ENCODE data around the gene FGFR2.

The FGFR2 gene

GRCh38 chr10:121531830-121532178 is 66.4 kb downstream of the FGFR2 start:
- no peak for TF ChIP-seq ISL1 (CRISPR knock-in tag; IDR thresholded peaks at IDR 0.05)
- TF ChIP-seq CSRNP3 (CRISPR knock-in tag; IDR thresholded peaks at IDR 0.05): no peak
- TF ChIP-seq, protein P1, sequence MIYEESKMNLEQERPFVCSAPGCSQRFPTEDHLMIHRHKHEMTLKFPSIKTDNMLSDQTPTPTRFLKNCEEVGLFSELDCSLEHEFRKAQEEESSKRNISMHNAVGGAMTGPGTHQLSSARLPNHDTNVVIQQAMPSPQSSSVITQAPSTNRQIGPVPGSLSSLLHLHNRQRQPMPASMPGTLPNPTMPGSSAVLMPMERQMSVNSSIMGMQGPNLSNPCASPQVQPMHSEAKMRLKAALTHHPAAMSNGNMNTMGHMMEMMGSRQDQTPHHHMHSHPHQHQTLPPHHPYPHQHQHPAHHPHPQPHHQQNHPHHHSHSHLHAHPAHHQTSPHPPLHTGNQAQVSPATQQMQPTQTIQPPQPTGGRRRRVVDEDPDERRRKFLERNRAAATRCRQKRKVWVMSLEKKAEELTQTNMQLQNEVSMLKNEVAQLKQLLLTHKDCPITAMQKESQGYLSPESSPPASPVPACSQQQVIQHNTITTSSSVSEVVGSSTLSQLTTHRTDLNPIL (CRISPR knock-in tag; IDR thresholded peaks at IDR 0.05; ENCODE audit: low read depth): no peak
- TF ChIP-seq ESRRG (CRISPR knock-in tag; IDR thresholded peaks at IDR 0.05): no peak
- TF ChIP-seq ZC3H10 (CRISPR knock-in tag; IDR thresholded peaks at IDR 0.05): no peak
- no peak for TF ChIP-seq PPARA (CRISPR knock-in tag; IDR thresholded peaks at IDR 0.05; ENCODE audit: borderline replicate concordance)
- no peak for TF ChIP-seq OSR1 (CRISPR knock-in tag; IDR thresholded peaks at IDR 0.05)
- no peak for TF ChIP-seq SNAI2 (CRISPR knock-in tag; IDR thresholded peaks at IDR 0.05)
- no peak for TF ChIP-seq ZFP30 (CRISPR knock-in tag; IDR thresholded peaks at IDR 0.05)

GRCh38 chr10:121531076-121531829 is 67.0 kb downstream of the FGFR2 start:
- no peak for ATAC-seq

More at GRCh38 chr10:121531830-121532178, 66.4 kb downstream of the FGFR2 start:
- no peak for ATAC-seq

GRCh38 chr10:121530481-121531075 is 67.7 kb downstream of the FGFR2 start:
- no peak for ATAC-seq
- TF ChIP-seq ZNF8 (CRISPR knock-in tag; IDR thresholded peaks at IDR 0.05) (no peak), TCF4 (CRISPR knock-in tag; IDR thresholded peaks at IDR 0.05; ENCODE audit: borderline replicate concordance) (no peak), ARNTL (CRISPR knock-in tag; IDR thresholded peaks at IDR 0.05; ENCODE audit: borderline replicate concordance, low read depth) (no peak), ESRRG (CRISPR knock-in tag; IDR thresholded peaks at IDR 0.05) (no peak), ZNF70 (CRISPR knock-in tag; IDR thresholded peaks at IDR 0.05) (no peak), POU6F1 (CRISPR knock-in tag; IDR thresholded peaks at IDR 0.05; ENCODE audit: borderline replicate concordance, low read depth) (no peak), ZFP30 (CRISPR knock-in tag; IDR thresholded peaks at IDR 0.05) (no peak), RARB (CRISPR knock-in tag; IDR thresholded peaks at IDR 0.05) (no peak), BACH2 (CRISPR knock-in tag; IDR thresholded peaks at IDR 0.05; ENCODE audit: borderline replicate concordance) (no peak), ISL1 (CRISPR knock-in tag; IDR thresholded peaks at IDR 0.05) (no peak), TOX (CRISPR knock-in tag; IDR thresholded peaks at IDR 0.05; ENCODE audit: borderline replicate concordance) (no peak), ZNF565 (CRISPR knock-in tag; conservative IDR thresholded peaks at IDR 0.05; ENCODE audit: low read depth) (no peak), PPARA (CRISPR knock-in tag; IDR thresholded peaks at IDR 0.05; ENCODE audit: borderline replicate concordance) (no peak)
- TF ChIP-seq, protein P2, sequence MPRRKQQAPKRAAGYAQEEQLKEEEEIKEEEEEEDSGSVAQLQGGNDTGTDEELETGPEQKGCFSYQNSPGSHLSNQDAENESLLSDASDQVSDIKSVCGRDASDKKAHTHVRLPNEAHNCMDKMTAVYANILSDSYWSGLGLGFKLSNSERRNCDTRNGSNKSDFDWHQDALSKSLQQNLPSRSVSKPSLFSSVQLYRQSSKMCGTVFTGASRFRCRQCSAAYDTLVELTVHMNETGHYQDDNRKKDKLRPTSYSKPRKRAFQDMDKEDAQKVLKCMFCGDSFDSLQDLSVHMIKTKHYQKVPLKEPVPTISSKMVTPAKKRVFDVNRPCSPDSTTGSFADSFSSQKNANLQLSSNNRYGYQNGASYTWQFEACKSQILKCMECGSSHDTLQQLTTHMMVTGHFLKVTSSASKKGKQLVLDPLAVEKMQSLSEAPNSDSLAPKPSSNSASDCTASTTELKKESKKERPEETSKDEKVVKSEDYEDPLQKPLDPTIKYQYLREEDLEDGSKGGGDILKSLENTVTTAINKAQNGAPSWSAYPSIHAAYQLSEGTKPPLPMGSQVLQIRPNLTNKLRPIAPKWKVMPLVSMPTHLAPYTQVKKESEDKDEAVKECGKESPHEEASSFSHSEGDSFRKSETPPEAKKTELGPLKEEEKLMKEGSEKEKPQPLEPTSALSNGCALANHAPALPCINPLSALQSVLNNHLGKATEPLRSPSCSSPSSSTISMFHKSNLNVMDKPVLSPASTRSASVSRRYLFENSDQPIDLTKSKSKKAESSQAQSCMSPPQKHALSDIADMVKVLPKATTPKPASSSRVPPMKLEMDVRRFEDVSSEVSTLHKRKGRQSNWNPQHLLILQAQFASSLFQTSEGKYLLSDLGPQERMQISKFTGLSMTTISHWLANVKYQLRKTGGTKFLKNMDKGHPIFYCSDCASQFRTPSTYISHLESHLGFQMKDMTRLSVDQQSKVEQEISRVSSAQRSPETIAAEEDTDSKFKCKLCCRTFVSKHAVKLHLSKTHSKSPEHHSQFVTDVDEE (CRISPR knock-in tag; IDR thresholded peaks at IDR 0.05): no peak
- TF ChIP-seq, protein P1 (CRISPR knock-in tag; IDR thresholded peaks at IDR 0.05; ENCODE audit: low read depth): no peak

More at GRCh38 chr10:121531076-121531829, 67.0 kb downstream of the FGFR2 start:
- TF ChIP-seq BACH2 (CRISPR knock-in tag; IDR thresholded peaks at IDR 0.05; ENCODE audit: borderline replicate concordance) (no peak), GLIS3 (CRISPR knock-in tag; IDR thresholded peaks at IDR 0.05) (no peak), CSDC2 (CRISPR knock-in tag; IDR thresholded peaks at IDR 0.05) (no peak), TCF4 (CRISPR knock-in tag; IDR thresholded peaks at IDR 0.05; ENCODE audit: borderline replicate concordance) (no peak), ZNF8 (CRISPR knock-in tag; IDR thresholded peaks at IDR 0.05) (no peak), ZNF565 (CRISPR knock-in tag; conservative IDR thresholded peaks at IDR 0.05; ENCODE audit: low read depth) (no peak), ESRRG (CRISPR knock-in tag; IDR thresholded peaks at IDR 0.05) (no peak), OSR1 (CRISPR knock-in tag; IDR thresholded peaks at IDR 0.05) (no peak), ISL1 (CRISPR knock-in tag; IDR thresholded peaks at IDR 0.05) (no peak), ZC3H10 (CRISPR knock-in tag; IDR thresholded peaks at IDR 0.05) (no peak), CSRNP3 (CRISPR knock-in tag; IDR thresholded peaks at IDR 0.05) (no peak), ZNF70 (CRISPR knock-in tag; IDR thresholded peaks at IDR 0.05) (no peak), RARB (CRISPR knock-in tag; IDR thresholded peaks at IDR 0.05) (no peak), ZFP3 (CRISPR knock-in tag; IDR thresholded peaks at IDR 0.05) (no peak)
- TF ChIP-seq, protein P1 (CRISPR knock-in tag; IDR thresholded peaks at IDR 0.05; ENCODE audit: low read depth): no peak

Measured in SK-N-SH treated with all-trans-retinoic acid at 6 μM for 48 hours (cell line).